ENCODE data around the gene RUVBL2.

The RUVBL2 gene

GRCh38 chr19:48993175-48994034 is at the start of gene RUVBL2, which contains the start of gene GYS1:
RUVBL2 (plus strand) TSS chr19:48993887; CDS start chr19:48993912, 25 bp downstream.
GYS1 (minus strand) TSS chr19:48993309; CDS start chr19:48993112, 197 bp downstream.
- peak; percentile 99 to 100 for DNase-seq

GRCh38 chr19:48945415-48945814 is 48.3 kb upstream of the RUVBL2 start:
- DNase-seq, result no peak

- DNase-seq, result no peak
These were observed 47.9 kb upstream of the RUVBL2 start for GRCh38 chr19:48945817-48946216.

GRCh38 chr19:48946463-48947257 is 47.0 kb upstream of the RUVBL2 start:
- DNase-seq, result no peak

GRCh38 chr19:48947258-48947542 is 46.5 kb upstream of the RUVBL2 start:
- no peak for DNase-seq

- peak in 1 of 2 experiments; percentile 42 for DNase-seq
These were observed 43.5 kb upstream of the RUVBL2 start for GRCh38 chr19:48950159-48950558.

GRCh38 chr19:48950830-48951519 is 42.7 kb upstream of the RUVBL2 start:
- DNase-seq, result no peak

- DNase-seq, result no peak
These were observed 40.5 kb upstream of the RUVBL2 start for GRCh38 chr19:48953141-48953540.

- DNase-seq, result no peak
These were observed 39.6 kb upstream of the RUVBL2 start for GRCh38 chr19:48953990-48954594.

- peak; percentile 98 to 99 for DNase-seq
These were observed 38.9 kb upstream of the RUVBL2 start, which contains the start of gene BAX for GRCh38 chr19:48954595-48955307. BAX (plus strand) TSS chr19:48954875; CDS start chr19:48954929, 54 bp downstream.

- no peak for DNase-seq
These were observed 38.3 kb upstream of the RUVBL2 start for GRCh38 chr19:48955308-48955958.

- no peak for DNase-seq
These were observed 35.7 kb upstream of the RUVBL2 start for GRCh38 chr19:48958006-48958405.

- no peak for DNase-seq
These were observed 34.1 kb upstream of the RUVBL2 start for GRCh38 chr19:48959341-48960239.

GRCh38 chr19:48961051-48961649 is 32.5 kb upstream of the RUVBL2 start:
- peak in 1 of 2 experiments; percentile 26 for DNase-seq

GRCh38 chr19:48961673-48962028 is 32.0 kb upstream of the RUVBL2 start:
- DNase-seq, result no peak

- DNase-seq, result no peak
These were observed 31.4 kb upstream of the RUVBL2 start for GRCh38 chr19:48962029-48962848.

- DNase-seq, result no peak
These were observed 30.9 kb upstream of the RUVBL2 start for GRCh38 chr19:48962849-48963165.

GRCh38 chr19:48963371-48964204 is 30.1 kb upstream of the RUVBL2 start:
- DNase-seq, result no peak
